Suppressor macrophage (primary cell): ENCODE data around the gene EHMT2.

Experiments
- DNase-seq, 4 experiments: peaks; one replicate each; pipeline ENCODE4 v3.0.0-alpha.2; 2020 to 2022

EHMT2 gene

DNA sequence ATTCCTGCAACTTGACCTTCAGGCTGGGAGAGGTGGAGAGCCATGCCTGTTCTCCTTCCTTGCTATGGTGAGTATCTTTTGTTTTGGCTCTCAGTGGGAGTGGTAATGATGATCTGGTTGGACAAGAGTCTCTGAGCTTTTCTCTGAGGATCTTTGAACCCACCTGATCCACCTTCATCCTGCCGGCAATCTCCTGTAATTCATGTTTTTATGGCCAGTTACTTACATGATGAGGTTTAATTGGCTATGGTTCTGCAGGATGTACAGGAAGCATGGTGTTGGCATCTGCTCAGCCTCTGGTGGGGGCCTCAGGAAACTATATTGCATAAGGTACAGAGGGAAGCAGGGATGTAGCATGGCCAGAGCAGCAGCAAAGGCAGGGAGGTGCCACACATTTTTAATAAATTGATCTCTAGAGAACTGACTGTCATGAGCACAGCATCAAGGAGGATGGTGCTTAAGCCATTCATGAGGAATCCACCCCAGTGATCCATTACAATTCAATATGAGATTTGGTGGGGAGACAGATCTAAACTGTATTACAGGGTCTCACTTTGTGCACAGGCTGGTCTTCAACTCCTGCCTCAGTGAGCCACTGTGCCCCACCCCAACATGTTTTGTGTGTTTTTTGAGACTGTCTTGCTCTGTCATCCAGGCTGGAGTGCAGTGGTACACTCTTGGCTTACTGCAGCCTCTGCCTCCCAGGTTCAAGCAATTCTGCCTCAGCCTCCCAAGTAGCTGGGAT lies 60.0 kb downstream of the EHMT2 start:
- peak in 1 of 4 experiments; percentile 19 for DNase-seq

GRCh38 chr6:31836474-31837368 lies 60.8 kb downstream of the EHMT2 start:
- DNase-seq: peak; percentile 40 to 69 (median 60)

DNA sequence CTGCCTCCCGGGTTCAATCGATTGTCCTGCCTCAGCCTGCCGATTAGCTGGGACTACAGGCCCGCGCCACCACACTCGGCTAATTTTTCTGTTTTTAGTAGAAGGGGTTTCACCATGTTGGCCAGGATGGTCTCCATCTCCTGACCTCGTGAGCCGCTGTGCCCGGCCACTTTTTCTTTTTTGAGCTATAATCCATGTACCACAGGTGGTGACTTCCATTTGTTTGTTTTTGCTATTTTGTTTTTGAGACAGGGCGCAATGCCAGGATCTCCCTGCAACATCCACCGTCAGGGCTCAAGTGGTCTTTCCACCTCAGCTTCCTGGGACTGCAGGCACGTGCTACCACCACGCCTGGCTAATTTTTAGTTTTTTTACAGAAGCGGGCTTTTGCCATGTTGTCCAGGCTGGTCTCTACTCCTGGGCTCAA lies 61.4 kb downstream of the EHMT2 start:
- peak in 1 of 4 experiments; percentile 18 for DNase-seq

- DNase-seq: peak; percentile 88 to 95 (median 92)
These were observed 62.9 kb downstream of the EHMT2 start for GRCh38 chr6:31834367-31835250.

DNA sequence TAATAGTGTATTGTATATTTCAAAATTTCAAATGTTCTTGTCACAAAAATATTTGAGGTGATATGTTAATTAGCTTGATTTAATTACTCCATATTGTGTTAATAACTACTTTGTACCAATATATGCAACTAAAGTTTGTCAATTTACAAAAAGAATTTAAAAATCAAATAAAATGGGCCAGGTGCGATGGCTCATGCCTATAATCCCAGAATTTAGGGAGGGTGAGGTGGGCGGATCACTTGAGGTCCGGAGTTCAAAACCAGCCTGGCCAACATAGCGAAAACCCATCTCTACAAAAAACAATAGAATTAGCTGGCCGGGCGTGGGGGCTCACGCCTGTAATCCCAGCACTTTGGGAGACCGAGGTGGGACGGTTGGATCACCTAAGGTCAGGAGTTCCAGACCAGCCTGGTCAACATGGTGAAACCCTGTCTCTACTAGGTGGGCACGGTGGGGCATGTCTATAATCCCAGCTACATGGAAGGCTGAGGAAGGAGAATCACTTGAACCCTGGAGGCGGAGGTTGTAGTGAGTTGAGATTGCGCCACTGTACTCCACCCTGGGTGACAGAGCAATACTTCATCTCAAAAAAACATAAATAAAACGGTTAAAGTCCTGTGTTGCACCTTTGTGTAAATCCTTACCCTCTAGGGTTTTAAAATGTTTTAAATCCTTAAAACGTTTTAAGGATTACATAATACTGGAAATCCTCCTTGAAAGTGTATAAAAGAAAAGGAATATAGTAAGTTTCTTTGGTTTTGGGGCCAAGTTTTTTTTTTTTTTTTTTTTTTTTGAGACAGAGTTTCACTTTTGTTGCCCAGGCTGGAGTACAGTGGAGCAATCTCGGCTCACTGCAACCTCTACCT lies 65.9 kb downstream of the EHMT2 start:
- DNase-seq: peak in 3 of 4 experiments; percentile 49 to 53 (median 52)

GRCh38 chr6:31830886-31831335 lies 66.6 kb downstream of the EHMT2 start:
- no peak for DNase-seq
